Caco-2 (cell line): Measurements from ENCODE around the gene HYDIN. TPM values are rescaled to one million over a fixed set of nuclear protein-coding genes. Genes with fewer than 3 reads are reported as not detected.

Experiments
- BruUV-seq: library from RNA; stranded (reverse); fragments of 400-500 nt; replicated peaks from 2 replicates; lab custom pipeline; 2021; lab: Mats Ljungman, UMichigan
- CTCF ChIA-PET: fragments of 300-600 bp; sonication (Branson Sonifier 250); formaldehyde crosslinking; loops from one replicate; lab custom pipeline; 2022; ENCODE audit warnings: antibody characterized with exemption; lab: Charles Lee
- POLR2A ChIA-PET: fragments of 300-600 bp; sonication (Branson Sonifier 250); formaldehyde crosslinking; loops from one replicate; lab custom pipeline; 2022; ENCODE audit warnings: antibody characterized with exemption; lab: Charles Lee
- DNase-seq, 2 experiments: peaks; one replicate each; pipeline versions ENCODE4 v3.0.0 to v3.0.0-alpha.2; 2020 to 2022
- H3K27me3 ChIP-seq: replicated peaks from 2 replicates; pipeline ENCODE4 v1.6.0; 2011; ENCODE audit warnings: low read length; ENCODE audit not compliant: control insufficient read depth, insufficient read depth
- H3K36me3 ChIP-seq: 2 replicates; pipeline ENCODE4 v1.5.1; 2011; ENCODE audit warnings: low read length; ENCODE audit not compliant: control insufficient read depth, insufficient read depth
- H3K4me1 ChIP-seq: fragments of 250-450 bp; sonication (Bioruptor Pico); 2 replicates; pipeline ENCODE4 v1.5.1; 2020; ENCODE audit warnings: mild to moderate bottlenecking
- H3K4me3 ChIP-seq: 2 replicates; pipeline ENCODE4 v1.5.1; 2011; ENCODE audit warnings: low read depth, mild to moderate bottlenecking, control low read depth, low read length
- H3K9me3 ChIP-seq: fragments of 250-450 bp; sonication (Bioruptor Pico); 2 replicates; pipeline ENCODE4 v1.5.1; 2020; ENCODE audit warnings: mild to moderate bottlenecking, moderate library complexity
- H3K27ac Mint-ChIP-seq: one replicate; pipeline ENCODE4 v1.8.0; 2022; ENCODE audit warnings: mixed read lengths; ENCODE audit not compliant: unreplicated experiment
- H3K27me3 Mint-ChIP-seq: one replicate; pipeline ENCODE4 v1.8.0; 2022; ENCODE audit warnings: mixed read lengths; ENCODE audit not compliant: insufficient read depth, unreplicated experiment
- H3K36me3 Mint-ChIP-seq: one replicate; pipeline ENCODE4 v1.8.0; 2022; ENCODE audit warnings: mild to moderate bottlenecking, mixed read lengths; ENCODE audit not compliant: insufficient read depth, unreplicated experiment
- H3K4me1 Mint-ChIP-seq: one replicate; pipeline ENCODE4 v1.8.0; 2022; ENCODE audit warnings: low read depth, mixed read lengths; ENCODE audit not compliant: unreplicated experiment
- H3K4me3 Mint-ChIP-seq: one replicate; pipeline ENCODE4 v1.8.0; 2022; ENCODE audit warnings: mild to moderate bottlenecking, moderate library complexity, mixed read lengths; ENCODE audit not compliant: unreplicated experiment
- H3K9me3 Mint-ChIP-seq: one replicate; pipeline ENCODE4 v1.8.0; 2022; ENCODE audit warnings: mixed read lengths; ENCODE audit not compliant: unreplicated experiment
- intact Hi-C: fragments of 100-400 bp; cut with micrococcal nuclease; formaldehyde crosslinking; loops from one replicate; pipeline ENCODE4 v1.10.0; 2022; ENCODE audit not compliant: unreplicated experiment
- total RNA-seq: library from RNA; stranded (reverse); gene quantifications from 2 replicates; pipeline ENCODE4 v1.2.3, GENCODE V29; 2022
- TF ChIP-seq, protein P1 (sequence below), 2 experiments: fragments of 200-600 bp in 1 of 2; IDR thresholded peaks; 1 replicate in 1 of 2; 2 replicates in 1 of 2; pipeline versions ENCODE4 v1.5.1 to v1.8.0; 2011 to 2022; ENCODE audit warnings: antibody characterized with exemption in 1 of 2, control low read depth in 1 of 2, inconsistent platforms in 1 of 2, low read depth in 1 of 2, low read length in 1 of 2, mild to moderate bottlenecking in 1 of 2, moderate library complexity in 1 of 2; ENCODE audit not compliant: insufficient read depth in 1 of 2, severe bottlenecking in 1 of 2, unreplicated experiment in 1 of 2

HYDIN gene
- total RNA-seq, 1 experiment from 2014 or later: 0.68 TPM

DNA sequence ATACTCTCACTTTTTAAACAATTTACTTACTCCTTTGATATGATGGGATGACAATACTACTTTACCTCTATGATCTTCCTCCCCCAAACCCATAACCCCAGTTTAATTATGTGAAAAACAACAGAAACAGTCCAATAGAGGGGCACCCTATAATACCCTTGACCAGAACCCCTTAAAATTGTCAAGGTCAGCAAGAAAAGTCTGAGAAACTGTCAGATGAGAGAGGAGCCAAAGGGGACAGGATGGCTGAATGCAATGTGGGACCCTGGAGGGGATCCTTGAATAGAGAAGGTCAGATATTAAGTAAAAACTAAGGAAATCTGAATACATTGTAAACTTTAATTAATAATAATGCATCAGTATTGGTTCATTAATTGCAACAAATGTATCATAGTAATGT lies 15.8 kb upstream of the HYDIN start:
- intact Hi-C loops: no loop called here
- Mint-ChIP-seq H3K9me3 (no peaks in the 10 kb centered on the region), H3K27me3 (no peaks in the 10 kb centered on the region), H3K36me3 (no peaks in the 10 kb centered on the region), H3K4me1 (peaks cover 14% of the 10 kb centered on the region), H3K27ac (no peak overlapping the region), H3K4me3 (no peak overlapping the region)
- Histone ChIP-seq H3K36me3 (no peaks in the 10 kb centered on the region), H3K4me1 (peaks cover 20% of the 10 kb centered on the region), H3K27me3 (no peaks in the 10 kb centered on the region), H3K9me3 (no peaks in the 10 kb centered on the region), H3K4me3 (no peak overlapping the region)
- BruUV-seq: no TSS peak
- ChIA-PET POLR2A (no interaction called here), CTCF (no interaction called here)
- no peak for DNase-seq
- TF ChIP-seq, protein P1, sequence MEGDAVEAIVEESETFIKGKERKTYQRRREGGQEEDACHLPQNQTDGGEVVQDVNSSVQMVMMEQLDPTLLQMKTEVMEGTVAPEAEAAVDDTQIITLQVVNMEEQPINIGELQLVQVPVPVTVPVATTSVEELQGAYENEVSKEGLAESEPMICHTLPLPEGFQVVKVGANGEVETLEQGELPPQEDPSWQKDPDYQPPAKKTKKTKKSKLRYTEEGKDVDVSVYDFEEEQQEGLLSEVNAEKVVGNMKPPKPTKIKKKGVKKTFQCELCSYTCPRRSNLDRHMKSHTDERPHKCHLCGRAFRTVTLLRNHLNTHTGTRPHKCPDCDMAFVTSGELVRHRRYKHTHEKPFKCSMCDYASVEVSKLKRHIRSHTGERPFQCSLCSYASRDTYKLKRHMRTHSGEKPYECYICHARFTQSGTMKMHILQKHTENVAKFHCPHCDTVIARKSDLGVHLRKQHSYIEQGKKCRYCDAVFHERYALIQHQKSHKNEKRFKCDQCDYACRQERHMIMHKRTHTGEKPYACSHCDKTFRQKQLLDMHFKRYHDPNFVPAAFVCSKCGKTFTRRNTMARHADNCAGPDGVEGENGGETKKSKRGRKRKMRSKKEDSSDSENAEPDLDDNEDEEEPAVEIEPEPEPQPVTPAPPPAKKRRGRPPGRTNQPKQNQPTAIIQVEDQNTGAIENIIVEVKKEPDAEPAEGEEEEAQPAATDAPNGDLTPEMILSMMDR (IDR thresholded peaks at IDR 0.05; ENCODE audit: insufficient read depth in 1 of 2, low read depth in 1 of 2, low read length in 1 of 2, severe bottlenecking in 1 of 2, unreplicated experiment in 1 of 2): no peak

- Histone ChIP-seq H3K27me3 (no peaks in the 10 kb centered on the region), H3K4me3 (no peak overlapping the region), H3K4me1 (peaks cover 20% of the 10 kb centered on the region), H3K36me3 (no peaks in the 10 kb centered on the region), H3K9me3 (no peaks in the 10 kb centered on the region)
- Mint-ChIP-seq H3K4me1 (peaks cover 14% of the 10 kb centered on the region), H3K27ac (no peak overlapping the region), H3K27me3 (no peaks in the 10 kb centered on the region), H3K9me3 (no peaks in the 10 kb centered on the region), H3K36me3 (no peaks in the 10 kb centered on the region), H3K4me3 (no peak overlapping the region)
- ChIA-PET CTCF (no interaction called here), POLR2A (no interaction called here)
- no TSS peak for BruUV-seq
- TF ChIP-seq, protein P1 (IDR thresholded peaks at IDR 0.05; ENCODE audit: insufficient read depth in 1 of 2, low read depth in 1 of 2, low read length in 1 of 2, severe bottlenecking in 1 of 2, unreplicated experiment in 1 of 2): no peak
- intact Hi-C loops: no loop called here
- DNase-seq: no peak
Observed at GRCh38 chr16:71244521-71244920, 14.0 kb upstream of the HYDIN start.

DNA sequence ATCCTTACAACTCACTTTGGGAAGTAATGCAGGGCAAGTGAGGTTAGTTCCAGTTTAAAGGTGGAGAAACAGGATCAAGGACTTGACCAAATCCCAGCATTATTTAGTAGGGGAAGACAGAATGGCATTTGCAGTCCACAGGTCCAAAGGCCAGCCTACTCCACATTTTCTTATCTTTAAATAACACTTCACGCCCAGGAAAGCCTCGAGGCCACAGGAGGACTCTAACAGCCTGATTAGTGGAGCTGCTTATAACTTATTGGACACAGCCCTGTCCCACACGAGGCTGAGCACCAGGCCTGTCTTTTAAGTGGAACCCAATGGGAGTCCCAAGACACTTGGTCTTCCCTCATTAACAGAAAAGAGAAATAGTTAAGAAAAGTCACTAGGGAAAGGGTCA lies 12.1 kb upstream of the HYDIN start:
- POLR2A ChIA-PET: no interaction called here
- H3K36me3 ChIP-seq: no peaks in the 10 kb centered on the region

More for the DNA sequence above, 12.1 kb upstream of the HYDIN start:
- CTCF ChIA-PET: interaction anchor here (0.7 kb wide), 1 partner anchor 144 kb away, joined by 3 read pairs; no protein-coding TSS in a partner anchor
- Histone ChIP-seq H3K9me3 (no peaks in the 10 kb centered on the region), H3K4me1 (peaks cover 20% of the 10 kb centered on the region), H3K27me3 (no peaks in the 10 kb centered on the region), H3K4me3 (no peak overlapping the region)
- H3K27ac Mint-ChIP-seq: peak overlapping the region; percentile 60
- TF ChIP-seq, protein P1 (IDR thresholded peaks at IDR 0.05; ENCODE audit: insufficient read depth in 1 of 2, low read depth in 1 of 2, low read length in 1 of 2, severe bottlenecking in 1 of 2, unreplicated experiment in 1 of 2): no peak
- H3K27me3 Mint-ChIP-seq: peaks cover 3% of the 10 kb centered on the region
- BruUV-seq: no TSS peak
- H3K4me3 Mint-ChIP-seq: peak overlapping the region; percentile 22
- peaks cover 14% of the 10 kb centered on the region for H3K4me1 Mint-ChIP-seq
- DNase-seq: peak; percentile 46 to 75
- no peaks in the 10 kb centered on the region for H3K9me3 Mint-ChIP-seq
- intact Hi-C loops: loop anchor here (2.0 kb wide), 1 partner anchor 46 kb away; the partner anchor contains the start of gene CMTR2
- no peaks in the 10 kb centered on the region for H3K36me3 Mint-ChIP-seq
